ENCODE measurements around the gene ATP8B4. TPM values are rescaled to one million over a fixed set of nuclear protein-coding genes. Genes with fewer than 3 reads are reported as not detected.

ATP8B4 gene
- total RNA-seq, 1 donor from 2014 or later, result 3.1 TPM

DNA sequence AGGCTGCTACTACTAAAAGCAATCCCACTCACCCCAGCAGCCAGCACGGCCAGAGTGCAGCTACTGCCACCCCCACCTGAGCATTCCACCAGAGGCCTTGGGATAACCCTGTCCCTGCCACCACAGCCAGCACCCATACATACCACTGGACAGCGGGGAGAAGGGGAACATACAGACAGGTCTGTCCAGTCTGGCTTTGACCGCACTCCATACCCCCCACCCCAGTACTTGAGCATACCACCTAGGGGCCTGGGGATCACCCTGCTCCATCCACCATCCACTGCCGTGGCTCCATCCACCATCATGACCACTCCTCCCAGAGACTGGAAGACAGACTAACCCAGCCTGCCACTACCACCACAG, 210.1 kb downstream of the ATP8B4 start:
- DNase-seq (no peak), ATAC-seq (no peak)
- intact Hi-C loops (cut with micrococcal nuclease), result no loop called here

DNA sequence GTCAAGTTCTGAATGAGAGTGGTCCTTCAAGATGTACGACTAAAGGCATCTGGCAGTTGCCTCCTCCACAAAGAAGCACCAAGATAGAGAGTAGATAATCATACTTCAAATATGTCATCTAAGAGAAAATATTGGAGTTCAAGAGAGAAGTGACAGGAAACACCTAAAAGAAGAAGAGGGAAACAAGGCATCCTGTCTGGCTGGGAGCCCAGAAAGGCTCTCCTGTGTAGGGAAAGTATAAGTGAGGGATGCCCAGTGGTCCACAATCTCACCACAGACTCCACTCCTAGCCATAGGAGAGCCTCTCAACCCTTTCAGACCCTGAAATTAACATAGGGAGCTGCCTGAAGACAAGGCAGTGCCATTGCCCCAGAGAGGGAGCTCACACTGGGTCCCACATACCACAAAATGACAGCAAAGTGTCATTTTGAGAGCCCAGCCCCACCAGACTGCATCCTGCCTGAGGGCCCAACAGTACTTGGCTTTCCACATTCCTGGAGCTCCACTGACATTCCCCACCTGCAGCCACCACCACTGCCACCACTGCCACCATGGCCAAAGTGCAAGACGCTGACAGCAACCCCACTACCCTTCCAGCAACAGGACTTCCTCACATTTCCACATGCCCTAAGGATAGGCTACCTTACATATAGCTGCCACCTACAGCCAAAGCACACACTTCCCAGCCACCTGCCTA, 210.6 kb downstream of the ATP8B4 start:
- DNase-seq (no peak), ATAC-seq (no peak)
- intact Hi-C loops (cut with micrococcal nuclease), result no loop called here

DNA sequence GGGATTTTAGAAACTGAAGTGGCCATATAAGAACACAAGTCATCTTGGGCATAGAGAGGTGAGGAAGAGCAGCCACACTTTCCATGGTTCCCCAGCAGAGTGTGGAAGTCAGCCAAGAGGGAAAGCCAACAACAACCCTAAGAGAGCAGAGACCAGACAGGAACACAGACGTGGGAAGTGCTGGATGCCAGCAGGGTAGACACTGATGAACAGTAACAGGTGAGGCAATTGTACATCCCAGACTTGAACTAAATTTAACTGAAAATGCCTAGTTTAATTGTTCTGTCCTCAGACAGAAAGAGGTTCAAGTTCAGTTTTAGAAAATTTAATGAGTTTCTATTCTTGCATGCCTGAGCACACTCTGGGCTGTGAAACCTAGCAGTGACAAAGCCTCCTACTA, 212.1 kb downstream of the ATP8B4 start:
- no peak for DNase-seq
- no peak for ATAC-seq
- intact Hi-C loops (cut with micrococcal nuclease), result no loop called here

DNA sequence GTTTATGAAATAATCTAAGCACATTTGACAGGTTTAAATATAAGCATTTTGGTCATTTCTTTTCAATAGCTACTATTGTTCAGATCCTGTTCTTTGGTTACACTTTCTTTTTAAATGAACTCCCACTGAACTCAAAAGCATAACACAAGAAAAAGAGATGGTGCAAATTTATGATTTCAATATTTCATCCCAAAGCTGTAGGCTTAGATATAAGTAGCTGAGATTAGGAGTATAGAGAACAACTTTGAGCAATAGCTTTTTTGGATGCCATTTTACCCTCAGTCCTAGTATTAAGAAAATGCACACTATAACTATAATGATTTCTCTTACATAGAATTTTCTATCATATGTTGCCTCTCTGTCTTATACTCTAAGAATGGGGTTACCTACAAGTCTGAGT, 213.8 kb downstream of the ATP8B4 start:
- intact Hi-C loops (cut with micrococcal nuclease), result no loop called here
- ATAC-seq (no peak), DNase-seq (no peak)

DNA sequence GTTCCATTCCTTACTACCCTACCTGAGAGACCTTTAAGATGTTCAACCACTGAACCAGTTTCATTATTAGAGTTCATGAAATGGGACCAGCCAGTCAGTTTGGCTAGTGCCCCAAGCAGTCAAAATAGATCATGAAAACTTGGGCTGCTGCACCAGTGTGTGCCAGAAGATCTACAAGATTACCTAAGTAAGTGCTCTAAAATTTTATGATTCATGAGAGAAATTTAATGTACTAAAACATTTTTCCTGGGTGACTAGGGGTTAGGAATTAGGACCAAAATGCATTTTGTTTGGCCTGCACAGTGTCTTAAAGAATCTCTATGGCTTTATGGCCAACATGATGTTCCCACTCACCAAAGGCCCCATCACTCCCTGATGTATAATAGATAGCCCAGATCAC, 214.7 kb downstream of the ATP8B4 start:
- ATAC-seq (no peak), DNase-seq (no peak)
- intact Hi-C loops (cut with micrococcal nuclease), result no loop called here

DNA sequence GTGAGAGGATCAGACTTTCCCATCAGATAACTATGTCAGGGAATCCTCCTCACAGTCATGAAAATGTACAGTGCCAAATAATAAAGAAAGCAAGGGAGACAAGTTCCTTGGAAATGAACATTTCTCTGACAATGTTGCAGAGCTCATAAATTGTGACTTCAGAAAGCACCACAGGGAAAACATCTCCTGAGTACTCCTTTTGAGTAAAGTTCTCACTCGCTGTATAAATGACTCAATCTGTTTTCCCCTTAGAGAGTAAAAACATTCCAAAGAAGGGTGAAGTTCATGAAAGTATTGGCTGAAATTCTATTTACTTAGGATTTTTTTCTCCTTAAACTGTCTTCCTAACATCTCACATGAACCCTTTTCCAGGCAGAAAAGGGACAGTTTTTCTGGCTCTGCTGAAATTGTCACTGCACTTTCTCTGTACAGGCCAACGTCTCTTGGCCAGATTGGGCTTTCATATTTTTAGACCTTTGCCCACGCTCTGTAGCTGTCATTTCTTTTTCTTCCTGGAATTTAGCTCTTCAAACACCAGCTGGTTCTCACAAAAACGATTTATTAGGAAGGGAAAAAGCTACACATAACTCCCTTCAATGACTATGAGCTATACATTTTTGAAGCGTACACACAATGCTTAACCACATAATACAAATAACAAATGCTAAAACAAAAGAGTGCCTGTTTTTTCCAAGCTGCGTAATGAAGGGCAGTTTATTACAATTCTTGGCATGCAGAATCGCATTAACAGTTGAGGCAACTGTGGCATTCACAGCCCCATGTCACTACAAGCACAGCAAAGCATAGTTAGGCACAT, 216.1 kb downstream of the ATP8B4 start:
- DNase-seq, result no peak
- ATAC-seq, result peak; percentile 92
- intact Hi-C loops (cut with micrococcal nuclease), result no loop called here

DNA sequence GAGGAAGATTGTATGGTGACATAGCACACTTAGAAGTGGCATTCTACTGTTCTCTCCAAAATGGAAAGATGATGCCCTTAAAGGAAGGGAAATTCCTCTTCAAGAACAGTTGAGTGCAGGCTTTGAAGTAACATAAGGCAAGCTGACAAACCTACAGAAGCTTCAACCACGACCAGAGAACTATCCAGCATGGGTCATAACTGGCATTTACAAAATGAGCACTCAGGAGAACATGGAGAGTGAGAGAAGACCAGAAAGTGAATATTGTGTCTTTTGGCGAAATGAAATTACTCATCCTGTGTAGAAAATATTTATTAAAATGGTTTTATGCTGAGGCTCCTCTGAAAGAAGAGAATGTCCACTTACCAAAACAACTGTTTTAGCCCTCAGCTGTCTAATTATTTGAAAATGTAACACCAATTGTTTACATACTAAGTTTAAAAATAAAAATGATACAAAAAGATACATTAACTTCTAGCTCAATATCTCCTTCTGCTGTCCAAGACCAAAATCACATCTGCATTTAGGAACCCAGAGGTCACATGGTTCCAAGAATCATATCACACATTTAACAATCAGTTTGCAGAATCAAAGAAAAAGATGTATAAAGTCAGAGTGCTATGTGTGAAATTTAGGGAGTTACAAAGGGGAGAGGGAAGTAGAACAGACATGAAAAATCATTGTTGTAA, 216.9 kb downstream of the ATP8B4 start:
- DNase-seq, result no peak
- intact Hi-C loops (cut with micrococcal nuclease), result no loop called here

DNA sequence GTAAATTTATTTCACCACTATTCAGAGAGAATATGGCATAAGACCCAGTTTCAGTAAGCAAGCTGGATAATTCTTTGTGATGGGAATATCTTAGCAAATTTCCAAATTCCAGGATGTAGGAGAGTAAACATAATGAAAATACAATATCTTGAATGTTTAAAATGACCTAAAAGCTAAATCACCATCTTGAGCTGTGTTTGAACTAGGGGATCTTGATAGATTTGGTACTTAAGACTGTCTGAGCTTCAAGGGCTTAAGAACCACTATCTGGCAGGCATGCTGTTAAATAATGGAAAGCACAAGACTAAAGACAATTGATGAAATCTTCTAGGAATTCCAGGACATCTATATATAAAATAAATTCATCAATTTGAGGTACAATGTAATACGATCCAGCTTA, 217.7 kb downstream of the ATP8B4 start:
- intact Hi-C loops (cut with micrococcal nuclease), result no loop called here
- no peak for ATAC-seq

More for the DNA sequence above, 216.9 kb downstream of the ATP8B4 start:
- no peak for ATAC-seq

DNA sequence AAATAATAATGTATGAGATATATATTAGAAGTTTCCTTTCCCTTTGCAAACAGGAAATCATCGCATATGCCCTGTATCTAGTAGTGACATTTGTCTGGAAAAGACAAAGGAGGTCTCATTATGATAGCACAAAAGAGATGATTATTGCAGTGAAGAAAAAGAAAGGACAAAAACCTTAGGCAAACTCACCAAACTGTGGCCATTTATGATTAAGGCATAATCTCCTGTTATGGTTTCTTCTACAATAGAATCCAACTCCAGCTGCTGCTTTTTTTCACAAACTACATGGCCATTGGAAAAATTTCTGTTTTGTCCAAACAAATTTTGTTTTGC, 218.2 kb downstream of the ATP8B4 start:
- DNase-seq, result no peak
- intact Hi-C loops (cut with micrococcal nuclease), result no loop called here
- no peak for ATAC-seq

More for the DNA sequence above, 217.7 kb downstream of the ATP8B4 start:
- DNase-seq, result no peak

DNA sequence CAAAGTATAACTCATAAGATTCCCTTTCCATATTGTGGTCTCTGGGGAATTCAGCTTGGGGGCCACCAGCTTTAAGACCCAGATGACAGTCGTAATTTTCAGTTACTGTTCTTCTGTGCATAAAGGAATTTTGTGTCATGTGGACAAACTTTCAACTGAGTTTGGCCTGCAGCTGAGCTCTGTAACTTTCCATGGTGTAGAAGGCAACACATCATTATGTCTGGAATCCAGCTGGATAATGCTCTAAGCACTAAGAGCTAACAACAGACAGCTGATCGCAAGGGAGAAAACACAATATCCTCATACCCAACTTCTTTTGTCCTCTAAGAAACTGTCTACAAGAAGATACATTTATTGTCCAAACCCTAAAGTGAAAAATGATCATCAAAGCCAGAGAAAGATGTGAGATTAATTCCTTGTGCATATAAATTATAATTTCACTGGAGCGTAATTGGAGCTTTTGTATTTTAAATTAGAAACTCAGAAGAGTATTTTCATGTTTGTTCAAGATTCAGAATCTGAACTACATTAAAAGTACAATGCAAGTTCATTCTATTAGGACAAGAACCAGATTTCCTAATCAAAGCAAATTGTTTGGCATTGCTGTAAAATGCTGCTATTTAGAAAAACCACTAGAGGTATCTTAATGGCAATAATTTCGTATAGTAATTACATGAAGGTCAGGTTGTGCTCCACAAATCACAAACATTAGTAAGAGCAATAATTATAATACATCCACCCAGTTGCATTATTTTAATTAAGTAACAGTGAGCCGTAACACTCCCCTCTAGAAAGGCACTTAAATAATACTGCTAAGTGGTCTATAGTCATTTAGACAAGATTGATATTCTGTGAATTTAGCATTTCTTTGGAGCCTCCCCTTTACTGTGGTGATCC, 218.8 kb downstream of the ATP8B4 start:
- DNase-seq (no peak), ATAC-seq (peak; percentile 59)
- intact Hi-C loops (cut with micrococcal nuclease), result no loop called here

DNA sequence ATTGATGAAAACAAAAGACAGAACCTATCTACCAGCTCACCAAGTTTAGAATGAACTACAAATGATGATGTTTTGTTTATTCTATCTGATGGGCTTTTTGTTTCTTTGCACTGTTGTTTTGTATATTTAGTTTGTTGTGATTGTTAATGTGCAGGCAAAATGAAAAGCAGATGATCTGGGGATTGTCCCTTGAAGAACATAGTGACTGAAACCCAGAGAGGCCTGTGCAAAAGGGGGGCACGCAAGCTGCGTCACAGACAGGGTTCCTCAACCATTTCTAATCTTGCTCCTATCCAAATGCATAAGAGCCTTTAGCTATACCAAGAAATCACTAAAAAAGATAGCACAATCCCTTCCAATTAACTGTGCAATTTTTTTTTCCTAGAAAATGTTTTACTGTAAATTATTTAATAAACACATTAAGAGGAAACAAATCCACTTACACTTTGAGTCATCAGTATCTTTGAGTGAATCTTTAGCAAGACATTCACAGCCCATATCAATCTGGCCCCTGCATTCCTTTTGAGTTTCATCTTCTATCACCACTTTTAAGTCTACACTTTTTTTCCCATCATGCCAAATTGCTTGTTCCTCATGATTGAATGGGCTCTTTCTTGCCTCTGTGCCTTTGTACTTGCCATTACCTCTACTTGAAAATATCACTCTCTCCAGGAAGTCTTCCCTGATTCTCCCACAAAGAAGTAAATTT, 220.3 kb downstream of the ATP8B4 start:
- ATAC-seq (no peak), DNase-seq (no peak)
- intact Hi-C loops (cut with micrococcal nuclease), result no loop called here

DNA sequence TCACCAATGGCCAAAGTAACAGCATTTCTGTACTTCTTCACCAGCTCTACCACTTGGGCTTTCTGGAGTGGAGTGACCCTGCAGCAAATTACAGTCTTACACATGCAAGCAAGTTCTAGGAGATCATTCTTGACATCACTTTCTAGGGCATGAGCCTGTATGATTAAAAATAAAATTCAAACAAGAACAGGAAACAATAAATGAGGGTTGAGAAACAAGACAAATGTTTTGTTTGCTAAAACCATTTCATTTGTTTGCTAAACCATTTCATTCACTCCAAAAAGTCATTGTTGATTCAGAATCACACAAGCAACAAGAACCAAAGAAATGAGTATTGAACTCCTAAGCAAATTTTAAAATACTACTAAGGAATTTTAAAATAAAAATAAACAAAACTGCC, 220.9 kb downstream of the ATP8B4 start:
- ATAC-seq (no peak), DNase-seq (no peak)
- intact Hi-C loops (cut with micrococcal nuclease), result no loop called here

DNA sequence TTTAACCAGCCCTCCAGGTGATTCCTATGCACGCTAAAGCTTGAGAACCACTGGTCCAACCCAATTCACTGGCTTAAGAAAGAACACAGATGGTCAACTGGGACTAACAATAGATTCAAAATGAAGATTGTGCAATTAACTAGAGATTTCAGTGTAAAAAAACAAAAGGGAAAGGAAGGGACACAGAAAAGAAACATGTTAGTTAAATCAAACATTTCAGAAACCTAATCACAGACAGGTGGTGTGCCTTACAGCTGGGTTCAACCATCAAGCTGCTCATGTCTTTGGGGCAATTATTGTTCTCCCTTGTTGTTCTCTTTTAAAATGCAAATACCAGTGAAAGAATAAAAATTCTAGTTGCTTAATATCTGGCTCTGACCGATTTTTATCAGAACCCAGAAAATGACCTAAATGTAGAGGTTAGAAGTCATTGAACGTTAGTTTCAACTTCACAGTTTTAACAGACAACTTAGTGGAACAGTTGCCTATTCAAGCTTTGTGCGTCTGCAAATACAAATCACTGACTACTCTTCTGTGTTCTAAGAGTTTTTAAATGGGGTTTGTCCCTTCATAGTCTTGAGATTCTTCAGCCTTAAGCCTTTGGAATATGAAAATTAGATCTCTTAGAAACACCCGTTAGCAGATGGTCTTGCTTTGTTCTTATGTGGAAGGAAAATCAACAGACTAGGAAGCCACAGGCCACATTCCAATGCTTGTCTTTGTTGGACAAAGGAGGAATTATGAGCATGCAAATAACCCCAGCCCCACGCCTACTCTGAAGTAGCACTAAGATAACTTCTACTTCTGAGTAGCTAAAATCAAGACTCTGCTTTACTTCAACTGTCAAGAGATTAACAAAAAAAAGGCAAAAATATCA, 223.4 kb downstream of the ATP8B4 start:
- ATAC-seq (peak; percentile 60), DNase-seq (no peak)
- intact Hi-C loops (cut with micrococcal nuclease), result no loop called here

DNA sequence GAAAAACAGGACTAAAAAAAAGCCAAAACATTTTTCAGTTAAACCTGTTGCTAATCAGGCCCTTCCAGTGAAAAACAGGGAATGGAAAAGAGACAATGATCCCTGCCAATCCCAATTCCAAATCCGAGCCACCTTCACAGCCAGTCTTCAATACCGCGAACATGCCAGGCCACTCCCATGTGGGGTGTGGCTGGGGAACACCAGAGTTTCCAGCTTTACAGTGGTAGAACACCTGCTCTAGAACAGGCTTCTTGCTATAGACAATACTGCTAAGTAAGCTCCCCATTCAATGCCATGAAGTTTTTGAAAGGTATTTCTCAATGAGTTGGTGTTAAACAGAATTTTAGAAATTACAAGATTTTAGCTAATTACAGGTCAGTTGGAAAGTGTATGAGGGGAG, 228.3 kb downstream of the ATP8B4 start:
- ATAC-seq, result no peak
- intact Hi-C loops (cut with micrococcal nuclease), result no loop called here
- DNase-seq, result no peak

DNA sequence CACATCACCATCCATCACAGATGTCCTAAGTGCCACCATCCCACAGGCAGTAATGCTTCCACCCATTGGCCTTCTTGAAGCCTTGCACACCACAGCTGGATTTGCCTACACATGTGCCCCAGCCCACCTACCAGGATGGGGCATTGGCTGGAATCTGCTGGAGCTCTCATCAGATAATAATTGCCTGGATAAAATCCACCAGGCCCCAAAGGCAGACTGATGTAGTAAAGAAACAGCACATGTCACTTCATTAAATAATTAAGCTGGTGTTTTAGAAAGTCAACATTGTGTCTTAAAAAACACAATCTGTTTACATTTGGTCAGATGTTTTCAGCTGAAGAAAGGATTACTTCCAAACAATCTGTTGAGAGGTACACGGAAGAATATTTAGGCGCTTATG, 229.5 kb downstream of the ATP8B4 start:
- no peak for DNase-seq
- no peak for ATAC-seq
- intact Hi-C loops (cut with micrococcal nuclease), result no loop called here

DNA sequence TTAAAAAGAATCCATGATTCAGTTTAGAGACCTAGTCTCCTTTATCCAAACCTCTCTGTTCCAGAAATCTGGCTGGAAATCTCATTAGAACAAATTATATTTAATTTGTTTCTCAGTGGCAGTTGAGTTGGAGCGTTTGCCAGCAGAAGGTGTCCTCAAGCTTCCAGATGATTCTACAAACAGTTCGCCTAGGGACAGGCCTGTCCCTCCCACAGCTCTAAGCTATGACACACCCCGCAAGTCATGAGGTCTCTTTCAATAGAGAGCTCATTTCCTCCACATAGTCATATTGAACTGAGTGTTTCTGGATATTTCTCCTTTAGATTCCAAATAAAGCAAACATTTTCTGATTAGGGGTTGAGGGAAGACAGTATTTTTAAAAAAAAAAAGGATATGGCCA, 230.3 kb downstream of the ATP8B4 start:
- ATAC-seq (no peak), DNase-seq (no peak)
- intact Hi-C loops (cut with micrococcal nuclease), result no loop called here

DNA sequence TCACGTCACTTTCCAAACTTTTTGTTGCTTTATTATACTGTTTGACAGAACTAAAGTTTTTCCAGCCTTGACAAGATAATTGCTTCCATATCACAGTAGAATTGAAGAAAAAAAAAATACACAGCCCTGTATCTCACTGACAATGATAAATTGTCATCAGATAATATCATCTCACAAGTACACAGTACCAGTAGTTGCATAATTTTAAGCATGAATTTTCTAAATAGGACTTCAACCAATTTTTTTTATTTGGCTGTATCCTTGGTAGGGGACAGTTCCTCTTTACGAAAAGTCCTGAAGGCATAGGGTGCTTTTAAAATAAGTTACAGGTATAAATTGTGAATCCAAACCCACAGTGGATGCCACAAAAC, 230.7 kb downstream of the ATP8B4 start:
- DNase-seq (no peak), ATAC-seq (no peak)
- intact Hi-C loops (cut with micrococcal nuclease), result no loop called here

DNA sequence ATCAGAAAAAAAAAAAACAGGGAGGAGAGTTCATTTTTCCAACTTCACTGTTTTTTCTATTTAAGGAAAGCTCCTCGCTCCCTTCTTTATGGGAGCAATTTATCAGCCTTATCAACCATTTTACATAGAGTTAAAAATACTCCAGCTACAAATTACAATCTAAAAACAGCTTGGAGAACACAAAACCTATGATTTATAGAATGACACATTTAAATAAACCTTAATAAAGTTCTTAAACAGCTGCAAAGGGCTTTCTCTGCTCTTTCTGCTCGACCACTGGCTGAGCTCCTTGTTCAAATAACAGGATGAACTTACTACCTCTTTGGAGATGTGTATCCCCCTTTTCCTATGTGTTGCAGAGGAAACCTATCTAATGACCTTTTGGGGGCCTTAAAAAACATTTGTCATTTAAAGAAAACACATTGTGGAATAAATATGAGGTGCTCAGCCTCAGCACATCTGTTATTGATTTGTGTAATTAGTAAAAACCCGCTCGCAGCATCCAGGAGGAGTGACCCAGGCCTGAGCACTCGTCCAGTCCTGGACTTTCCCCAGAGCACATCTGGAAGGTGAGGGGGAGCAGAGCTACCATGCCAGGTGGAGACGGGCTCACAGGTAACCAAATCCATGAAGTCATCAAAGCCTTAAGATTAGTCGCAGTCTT, 231.2 kb downstream of the ATP8B4 start:
- intact Hi-C loops (cut with micrococcal nuclease), result no loop called here
- DNase-seq (no peak), ATAC-seq (no peak)

Measured in left ventricle myocardium superior (tissue), 1 donor.